Measurements from ENCODE around the gene CCDC188.

DNA sequence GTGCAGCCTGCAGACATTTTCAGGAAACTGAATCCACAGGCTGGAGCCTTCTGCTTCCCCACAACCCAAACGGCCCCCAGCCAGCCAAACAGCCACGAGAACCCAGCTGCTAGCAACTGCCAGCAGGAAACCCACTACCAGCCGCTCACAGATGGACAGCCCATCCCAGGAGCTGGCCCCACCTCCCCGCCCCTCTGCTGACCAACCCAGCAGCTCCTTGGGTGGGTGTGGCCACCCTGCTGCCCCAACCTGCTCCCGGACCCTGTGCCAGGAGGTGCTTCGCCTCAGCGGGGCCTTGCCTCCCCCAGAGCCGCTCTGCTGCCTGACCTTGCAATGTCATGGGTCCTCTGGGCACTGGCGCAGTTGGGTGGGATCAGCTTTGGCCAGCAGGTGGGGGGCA, 8.2 kb upstream of the CCDC188 start:
- TF ChIP-seq, protein P1, sequence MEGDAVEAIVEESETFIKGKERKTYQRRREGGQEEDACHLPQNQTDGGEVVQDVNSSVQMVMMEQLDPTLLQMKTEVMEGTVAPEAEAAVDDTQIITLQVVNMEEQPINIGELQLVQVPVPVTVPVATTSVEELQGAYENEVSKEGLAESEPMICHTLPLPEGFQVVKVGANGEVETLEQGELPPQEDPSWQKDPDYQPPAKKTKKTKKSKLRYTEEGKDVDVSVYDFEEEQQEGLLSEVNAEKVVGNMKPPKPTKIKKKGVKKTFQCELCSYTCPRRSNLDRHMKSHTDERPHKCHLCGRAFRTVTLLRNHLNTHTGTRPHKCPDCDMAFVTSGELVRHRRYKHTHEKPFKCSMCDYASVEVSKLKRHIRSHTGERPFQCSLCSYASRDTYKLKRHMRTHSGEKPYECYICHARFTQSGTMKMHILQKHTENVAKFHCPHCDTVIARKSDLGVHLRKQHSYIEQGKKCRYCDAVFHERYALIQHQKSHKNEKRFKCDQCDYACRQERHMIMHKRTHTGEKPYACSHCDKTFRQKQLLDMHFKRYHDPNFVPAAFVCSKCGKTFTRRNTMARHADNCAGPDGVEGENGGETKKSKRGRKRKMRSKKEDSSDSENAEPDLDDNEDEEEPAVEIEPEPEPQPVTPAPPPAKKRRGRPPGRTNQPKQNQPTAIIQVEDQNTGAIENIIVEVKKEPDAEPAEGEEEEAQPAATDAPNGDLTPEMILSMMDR (optimal IDR thresholded peaks at IDR 0.05 in 1 of 3, IDR thresholded peaks at IDR 0.05 in 1 of 3, conservative IDR thresholded peaks at IDR 0.05 in 1 of 3; ENCODE audit: extremely low read depth in 1 of 3, insufficient read depth in 2 of 3, low read length in 3 of 3), result no peak
- no peak for TF ChIP-seq EZH2 (IDR thresholded peaks at IDR 0.05; ENCODE audit: low read length)

Measured in keratinocyte (primary cell).